WTC11 (cell line): ENCODE results near the gene PRRT1. TPM values are rescaled to one million over a fixed set of nuclear protein-coding genes. Genes with fewer than 3 reads are reported as not detected.
"Not testable (repeated sequence)": the region's sequence is repeated elsewhere in the genome, so short reads cannot be mapped to it uniquely, and the experiment has no call there.

Experiments
- ATAC-seq: fragments of 200-7000 bp; cut with Tn5 transposase; 2 replicates; pipeline ENCODE4 v1.10.0; 2021; ENCODE audit warnings: mild to moderate bottlenecking, moderate library complexity
- CTCF ChIA-PET: fragments of 300-600 bp; sonication (Branson Sonifier 250); formaldehyde crosslinking; loops from one replicate; lab custom pipeline; 2021; ENCODE audit warnings: antibody characterized with exemption; lab: Charles Lee
- POLR2A ChIA-PET: fragments of 350-600 bp; sonication (Branson Sonifier 250); formaldehyde crosslinking; loops from one replicate; lab custom pipeline; 2021; ENCODE audit warnings: antibody characterized with exemption; lab: Charles Lee
- DNase-seq: peaks from one replicate; pipeline ENCODE4 v3.0.0; 2021; ENCODE audit warnings: low spot score
- H3K27ac Mint-ChIP-seq: 2 replicates; pipeline ENCODE4 v1.8.0; 2021; ENCODE audit warnings: mixed read lengths
- H3K27me3 Mint-ChIP-seq: 2 replicates; pipeline ENCODE4 v1.8.0; 2021; ENCODE audit warnings: low read depth, mild to moderate bottlenecking, moderate library complexity, mixed read lengths
- H3K36me3 Mint-ChIP-seq: 2 replicates; pipeline ENCODE4 v1.8.0; 2021; ENCODE audit warnings: mixed read lengths
- H3K4me1 Mint-ChIP-seq: 2 replicates; pipeline ENCODE4 v1.8.0; 2022; ENCODE audit warnings: mixed read lengths
- H3K4me3 Mint-ChIP-seq: 2 replicates; pipeline ENCODE4 v1.8.0; 2021; ENCODE audit warnings: mild to moderate bottlenecking, moderate library complexity, mixed read lengths
- H3K9me3 Mint-ChIP-seq: 2 replicates; pipeline ENCODE4 v1.8.0; 2021; ENCODE audit warnings: mixed read lengths
- E2F4 ChIP-seq: sonication (generic); formaldehyde crosslinking; IDR thresholded peaks from 2 replicates; pipeline ENCODE4 v1.8.1; 2022; ENCODE audit warnings: low read depth, mild to moderate bottlenecking, moderate library complexity, missing genetic modification reagents, borderline replicate concordance
- E2F5 ChIP-seq: sonication (generic); formaldehyde crosslinking; IDR thresholded peaks from 2 replicates; pipeline ENCODE4 v1.8.1; 2022; ENCODE audit warnings: mild to moderate bottlenecking, moderate library complexity, missing genetic modification reagents
- ESRRA ChIP-seq: sonication (generic); formaldehyde crosslinking; IDR thresholded peaks from 2 replicates; pipeline ENCODE4 v1.8.1; 2022; ENCODE audit warnings: mild to moderate bottlenecking, missing genetic modification reagents, borderline replicate concordance
- GABPB1 ChIP-seq: sonication (generic); formaldehyde crosslinking; IDR thresholded peaks from 2 replicates; pipeline ENCODE4 v1.8.1; 2023; ENCODE audit warnings: mild to moderate bottlenecking, missing genetic modification reagents
- GTF2I ChIP-seq: fragments of 250-450 bp; sonication (Bioruptor Pico); conservative IDR thresholded peaks from 2 replicates; pipeline ENCODE4 v1.4.0; 2021; ENCODE audit warnings: mild to moderate bottlenecking
- IRF2 ChIP-seq: sonication (generic); formaldehyde crosslinking; IDR thresholded peaks from 2 replicates; pipeline ENCODE4 v1.8.0; 2022; ENCODE audit warnings: low read depth, missing genetic modification reagents, borderline replicate concordance
- MXD4 ChIP-seq: fragments of 250-450 bp; sonication (Bioruptor Pico); IDR thresholded peaks from 2 replicates; pipeline ENCODE4 v1.8.0; 2021; ENCODE audit warnings: mild to moderate bottlenecking, moderate library complexity, borderline replicate concordance
- PRDM15 ChIP-seq: sonication (generic); formaldehyde crosslinking; IDR thresholded peaks from 2 replicates; pipeline ENCODE4 v1.8.0; 2022; ENCODE audit warnings: missing genetic modification reagents
- SMAD4 ChIP-seq: sonication (generic); formaldehyde crosslinking; IDR thresholded peaks from 2 replicates; pipeline ENCODE4 v1.8.0; 2022; ENCODE audit warnings: mild to moderate bottlenecking, missing genetic modification reagents
- ZNF138 ChIP-seq: sonication (generic); formaldehyde crosslinking; conservative IDR thresholded peaks from 2 replicates; pipeline ENCODE4 v1.8.1; 2022; ENCODE audit warnings: mild to moderate bottlenecking, moderate library complexity, missing genetic modification reagents
- ZNF317 ChIP-seq: sonication (generic); formaldehyde crosslinking; IDR thresholded peaks from 2 replicates; pipeline ENCODE4 v1.8.1; 2023; ENCODE audit warnings: low read depth, mild to moderate bottlenecking, moderate library complexity, missing genetic modification reagents, borderline replicate concordance
- total RNA-seq: library from RNA; stranded (reverse); gene quantifications from 3 replicates; pipeline ENCODE4 v1.2.3, GENCODE V29; 2021

Gene PRRT1
- total RNA-seq, 1 experiment from 2014 or later = 1.6 TPM

- TF ChIP-seq MXD4 (CRISPR knock-in tag) (no peak), GTF2I (no peak), GABPB1 (CRISPR knock-in tag) (no peak), IRF2 (CRISPR knock-in tag) (no peak), E2F5 (CRISPR knock-in tag) (no peak), E2F4 (CRISPR knock-in tag) (no peak), ZNF317 (CRISPR knock-in tag) (no peak), ESRRA (no peak), PRDM15 (CRISPR knock-in tag) (no peak)
These were observed 35.4 kb upstream of the PRRT1 start (continued) for GRCh38 chr6:32187009-32187709.

GRCh38 chr6:32186151-32186840 lies 34.6 kb upstream of the PRRT1 start:
- POLR2A ChIA-PET = not testable (repeated sequence)

GRCh38 chr6:32185681-32186131 lies 34.0 kb upstream of the PRRT1 start:
- H3K27me3 Mint-ChIP-seq, POLR2A ChIA-PET, H3K9me3 Mint-ChIP-seq, H3K4me3 Mint-ChIP-seq: not testable (repeated sequence)
- DNase-seq (peak; percentile 53), ATAC-seq (peak; percentile 49)
- Mint-ChIP-seq H3K27ac (peak overlapping the region; percentile 90), H3K4me1 (peaks cover 20% of the 10 kb centered on the region), H3K36me3 (peaks cover 31% of the 10 kb centered on the region)
- CTCF ChIA-PET = interaction anchor here (0.8 to 1.0 kb wide), 2 partner anchors 10 to 24 kb away, joined by 3 to 8 read pairs; no protein-coding TSS in a partner anchor

More at GRCh38 chr6:32186151-32186840, 34.6 kb upstream of the PRRT1 start:
- Mint-ChIP-seq H3K27ac (peak overlapping the region; percentile 90), H3K36me3 (peaks cover 25% of the 10 kb centered on the region), H3K4me1 (peaks cover 25% of the 10 kb centered on the region)
- DNase-seq, H3K27me3 Mint-ChIP-seq, H3K4me3 Mint-ChIP-seq, ATAC-seq, H3K9me3 Mint-ChIP-seq: not testable (repeated sequence)
- CTCF ChIA-PET = interaction anchor here (1.0 kb wide), 1 partner anchor 9 kb away, joined by 8 read pairs; no protein-coding TSS in a partner anchor

GRCh38 chr6:32184084-32184640 lies 32.4 kb upstream of the PRRT1 start, which contains the start of gene AGER:
Gene AGER (minus strand): TSS chr6:32184253. CDS start chr6:32184222, 31 bp downstream.
- ATAC-seq = no peak
- no peak within 1 kb of the TSS; the same call in 1 of the 2 replicates for H3K27ac Mint-ChIP-seq
- TF ChIP-seq GABPB1 (CRISPR knock-in tag) (peak; percentile 35; the same call in 1 of the 2 replicates), SMAD4 (CRISPR knock-in tag) (no peak), ZNF138 (CRISPR knock-in tag) (no peak)
- ChIA-PET POLR2A (no interaction called here), CTCF (no interaction called here)
- DNase-seq = no peak
- no peaks in the 10 kb centered on the region for H3K27me3 Mint-ChIP-seq
- peaks cover 19% of the 10 kb centered on the region for H3K4me1 Mint-ChIP-seq
- H3K4me3 Mint-ChIP-seq = no peak within 1 kb of the TSS
- peaks cover 40% of the 10 kb centered on the region for H3K36me3 Mint-ChIP-seq
- H3K9me3 Mint-ChIP-seq = no peaks in the 10 kb centered on the region
